ENCODE data around the gene C2CD4C. TPM values are rescaled to one million over a fixed set of nuclear protein-coding genes. Genes with fewer than 3 reads are reported as not detected.
"Not testable (repeated sequence)": the region's sequence is repeated elsewhere in the genome, so short reads cannot be mapped to it uniquely, and the experiment has no call there.

The C2CD4C gene
- total RNA-seq, 1 donor from 2014 or later = 0.49 TPM

- DNase-seq = no peak
These were observed 44.3 kb downstream of the C2CD4C start for GRCh38 chr19:364496-365287.

GRCh38 chr19:362683-363082, 46.3 kb downstream of the C2CD4C start:
- no peak for DNase-seq

- DNase-seq = no peak
These were observed 46.8 kb downstream of the C2CD4C start for GRCh38 chr19:362154-362553.

- DNase-seq = no peak
These were observed 49.4 kb downstream of the C2CD4C start for GRCh38 chr19:359653-359925.

GRCh38 chr19:355536-355935, 53.4 kb downstream of the C2CD4C start:
- not testable (repeated sequence) for DNase-seq

Small RNA genes within 50 kb of the gene (small RNA-seq; reads per million reads assigned to genes)
- not detected for gene RNA5SP462 (ENCODE audit: low replicate concordance)

Other genes starting within 250 kb of the C2CD4C start
- 5.1 TPM for gene PLPP2, start 117.7 kb downstream of the C2CD4C start, total RNA-seq
- gene MIER2, start 64.4 kb downstream of the C2CD4C start, total RNA-seq = 12.2 TPM
- 7.1 TPM for gene SHC2, start 51.9 kb upstream of the C2CD4C start, total RNA-seq
- gene MADCAM1, start 87.3 kb upstream of the C2CD4C start, total RNA-seq = 0.99 TPM
- gene TPGS1, start 98.3 kb upstream of the C2CD4C start, total RNA-seq = 10.6 TPM
- gene CDC34, start 122.6 kb upstream of the C2CD4C start, total RNA-seq = 44.1 TPM
- 0.30 TPM for gene GZMM, start 134.9 kb upstream of the C2CD4C start, total RNA-seq
- gene BSG, start 163.4 kb upstream of the C2CD4C start, total RNA-seq = 157 TPM
- gene HCN2, start 180.7 kb upstream of the C2CD4C start, total RNA-seq = 0.59 TPM
- gene POLRMT, start 224.4 kb upstream of the C2CD4C start, total RNA-seq = 15.6 TPM
- gene FGF22, start 230.7 kb upstream of the C2CD4C start, total RNA-seq = 1.4 TPM